Endometrium (tissue), 2 donors: ENCODE results near the gene DUXB.

Source experiments
- FAIRE-seq: peaks from 2 replicates; lab custom pipeline; 2012; peaks lifted over from hg19 to GRCh38; lab: Jason Lieb, UNC
- donor health status: control.
- donor health status: control.

DUXB gene

DNA sequence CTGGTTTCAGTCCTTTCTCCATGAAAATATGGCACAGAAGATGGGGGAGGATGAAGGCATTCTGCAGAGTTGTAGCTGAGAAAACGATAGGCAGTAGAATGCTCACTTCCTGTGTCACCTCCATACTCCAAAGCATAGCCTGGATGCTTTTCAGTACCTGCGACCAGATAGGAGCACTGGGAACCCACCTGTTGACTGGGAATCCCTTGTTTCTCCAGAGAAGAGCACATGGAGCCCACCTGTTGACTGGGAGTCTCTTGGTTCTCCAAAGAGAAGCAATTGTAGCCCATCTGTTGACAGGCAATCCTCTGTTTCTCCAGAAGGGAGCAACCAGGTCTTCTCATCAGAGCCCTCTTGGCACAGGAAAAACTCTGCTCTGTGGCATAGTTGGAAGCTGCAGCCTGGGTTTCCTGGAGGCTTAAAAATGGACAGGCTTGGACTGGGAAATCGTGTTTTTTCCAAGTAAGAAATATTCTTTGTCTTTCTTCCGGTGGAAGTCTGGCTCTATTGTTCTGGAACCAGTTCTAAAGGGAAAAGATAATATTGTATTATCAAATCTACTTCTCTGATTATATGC is 40.4 kb downstream of the DUXB start:
- no peak for FAIRE-seq

DNA sequence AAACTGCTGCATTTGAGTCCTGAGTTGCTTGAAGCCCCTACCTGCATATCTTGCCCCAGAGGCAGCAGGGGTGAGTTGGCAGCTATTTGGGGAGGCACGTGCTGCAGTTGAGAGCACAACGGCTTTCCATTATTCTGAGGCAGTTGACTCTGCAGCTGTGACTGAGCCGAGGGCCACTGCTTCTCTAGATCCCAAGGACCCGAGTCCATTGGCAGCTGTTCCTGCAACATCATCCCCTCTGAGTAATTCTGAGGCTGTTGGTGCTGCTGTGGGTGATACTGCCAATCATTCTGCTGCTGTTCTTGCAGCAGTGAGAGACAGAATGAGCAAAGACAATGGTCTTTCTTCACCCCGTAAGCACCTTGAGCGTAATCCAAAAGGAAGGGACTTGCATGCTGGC is 40.9 kb downstream of the DUXB start:
- FAIRE-seq, result no peak

DNA sequence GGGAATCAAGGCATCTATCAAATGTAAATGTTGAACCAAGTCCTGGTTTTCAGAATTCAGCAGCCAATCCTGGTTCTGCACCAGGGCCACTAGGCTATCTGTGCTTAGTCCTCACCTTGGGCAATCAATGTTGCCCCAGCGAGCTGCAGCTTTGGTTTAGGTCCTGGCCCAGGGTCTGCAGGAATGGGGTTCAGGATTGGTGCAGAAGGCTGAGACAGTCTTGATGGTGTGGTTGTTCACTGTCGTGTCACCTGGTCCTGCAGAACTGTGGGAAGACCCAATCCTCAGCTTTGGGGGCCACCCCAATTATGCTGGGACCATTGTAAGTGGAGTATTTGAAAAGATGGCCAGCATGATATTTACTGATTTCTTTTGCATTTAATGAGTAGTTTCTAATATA is 43.1 kb downstream of the DUXB start:
- no peak for FAIRE-seq

DNA sequence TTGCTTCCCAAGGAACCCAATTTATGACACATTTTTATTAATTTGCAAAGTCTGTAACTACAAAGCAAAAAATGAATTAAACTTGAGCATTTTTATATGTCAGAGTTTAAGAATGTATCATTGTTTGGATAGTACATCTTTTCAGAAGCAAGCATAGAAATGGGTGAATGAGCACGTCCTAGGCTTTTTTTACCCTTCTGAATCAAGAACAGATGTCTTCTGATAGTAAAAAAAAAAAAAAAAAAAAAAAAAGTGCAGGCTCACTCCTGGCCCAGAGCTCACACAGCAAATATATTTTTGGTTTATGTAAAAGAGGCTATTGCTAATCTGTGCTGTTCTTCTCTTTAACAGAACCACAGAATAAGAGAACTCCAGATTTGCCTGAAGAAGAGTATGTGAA is 47.3 kb downstream of the DUXB start:
- no peak for FAIRE-seq

DNA sequence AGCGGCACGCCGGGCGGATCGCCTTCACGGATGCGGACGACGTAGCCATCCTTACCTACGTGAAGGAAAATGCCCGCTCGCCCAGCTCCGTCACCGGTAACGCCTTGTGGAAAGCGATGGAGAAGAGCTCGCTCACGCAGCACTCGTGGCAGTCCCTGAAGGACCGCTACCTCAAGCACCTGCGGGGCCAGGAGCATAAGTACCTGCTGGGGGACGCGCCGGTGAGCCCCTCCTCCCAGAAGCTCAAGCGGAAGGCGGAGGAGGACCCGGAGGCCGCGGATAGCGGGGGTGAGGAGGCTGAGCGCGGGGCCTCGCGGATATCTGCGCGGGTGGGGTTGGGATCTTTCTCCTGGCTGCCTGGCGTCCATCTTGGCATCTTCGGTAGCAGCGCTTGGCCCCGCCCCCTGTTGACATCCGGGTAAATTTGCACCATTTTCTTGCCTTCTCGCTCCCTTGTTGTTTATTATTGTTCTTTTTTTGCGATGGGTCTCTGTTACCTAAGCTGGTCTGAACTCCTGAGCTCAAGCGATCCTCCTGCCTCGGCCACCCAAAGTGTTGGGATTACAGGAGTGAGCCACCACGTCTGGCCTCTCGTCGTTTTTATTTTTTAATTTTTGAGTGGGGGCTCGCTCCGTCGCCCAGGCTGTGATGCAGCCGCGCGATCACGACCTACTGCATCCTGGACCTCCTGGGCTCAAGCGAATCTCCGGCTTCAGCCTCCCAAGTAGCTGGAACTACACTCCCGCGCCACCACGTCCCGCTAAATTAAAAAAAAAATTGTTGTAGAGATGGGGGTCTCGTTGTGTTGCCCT is 52.8 kb downstream of the DUXB start:
- FAIRE-seq, result no peak

DNA sequence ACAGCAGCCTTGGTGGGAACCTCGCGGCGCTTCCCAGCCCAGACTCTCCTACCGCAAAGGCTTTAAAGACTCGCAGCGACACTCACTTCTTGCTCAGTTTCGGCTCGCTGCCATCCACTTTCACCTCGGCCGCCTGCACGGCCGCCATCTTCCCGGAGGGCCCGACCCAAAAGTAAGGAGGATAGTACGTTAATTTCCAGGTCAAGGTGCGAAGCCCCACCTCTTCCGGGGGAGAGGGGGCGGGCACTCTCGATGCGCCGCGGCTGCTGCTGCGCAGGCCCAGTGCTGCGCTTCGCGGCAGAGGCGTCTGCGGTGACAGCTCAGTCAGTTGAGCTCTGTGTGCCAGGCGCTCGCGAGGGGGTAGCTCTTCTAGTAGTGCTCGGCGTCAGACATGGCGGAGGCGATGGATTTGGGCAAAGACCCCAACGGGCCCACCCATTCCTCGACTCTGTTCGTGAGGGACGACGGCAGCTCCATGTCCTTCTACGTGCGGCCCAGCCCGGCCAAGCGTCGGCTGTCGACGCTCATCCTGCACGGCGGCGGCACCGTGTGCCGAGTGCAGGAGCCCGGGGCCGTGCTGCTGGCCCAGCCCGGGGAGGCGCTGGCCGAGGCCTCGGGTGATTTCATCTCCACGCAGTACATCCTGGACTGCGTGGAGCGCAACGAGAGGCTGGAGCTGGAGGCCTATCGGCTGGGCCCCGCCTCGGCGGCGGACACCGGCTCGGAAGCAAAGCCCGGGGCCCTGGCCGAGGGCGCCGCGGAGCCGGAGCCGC is 53.6 kb downstream of the DUXB start, which contains the start of the genes KARS1 and TERF2IP:
TSS of gene KARS1 (minus strand) at position 174 of the 773 bp plus-strand sequence. CDS start at position 148, 26 bp downstream.
TSS of gene TERF2IP (plus strand) at position 282 of the 773 bp plus-strand sequence. CDS start at position 392, 110 bp downstream.
- FAIRE-seq, result peak; percentile 71

DNA sequence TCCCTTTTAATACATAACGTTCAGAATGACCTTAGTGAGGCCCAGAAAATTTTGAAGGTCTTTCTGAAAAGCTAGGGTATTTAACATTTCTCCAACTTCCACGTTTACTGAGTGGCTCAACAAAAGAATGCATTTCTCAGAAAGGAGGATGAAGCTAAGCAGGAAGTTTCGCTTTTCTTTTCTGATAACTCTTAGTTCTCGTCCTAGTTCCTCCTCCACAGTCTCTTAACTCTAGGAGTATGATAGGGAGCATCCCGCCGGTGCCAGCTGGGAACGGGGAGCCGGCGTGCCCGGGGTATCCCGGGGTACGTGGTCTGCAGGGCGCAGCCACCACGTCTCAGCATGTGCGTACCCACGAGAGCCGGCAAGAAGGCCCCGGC is 54.2 kb downstream of the DUXB start:
- FAIRE-seq, result no peak

DNA sequence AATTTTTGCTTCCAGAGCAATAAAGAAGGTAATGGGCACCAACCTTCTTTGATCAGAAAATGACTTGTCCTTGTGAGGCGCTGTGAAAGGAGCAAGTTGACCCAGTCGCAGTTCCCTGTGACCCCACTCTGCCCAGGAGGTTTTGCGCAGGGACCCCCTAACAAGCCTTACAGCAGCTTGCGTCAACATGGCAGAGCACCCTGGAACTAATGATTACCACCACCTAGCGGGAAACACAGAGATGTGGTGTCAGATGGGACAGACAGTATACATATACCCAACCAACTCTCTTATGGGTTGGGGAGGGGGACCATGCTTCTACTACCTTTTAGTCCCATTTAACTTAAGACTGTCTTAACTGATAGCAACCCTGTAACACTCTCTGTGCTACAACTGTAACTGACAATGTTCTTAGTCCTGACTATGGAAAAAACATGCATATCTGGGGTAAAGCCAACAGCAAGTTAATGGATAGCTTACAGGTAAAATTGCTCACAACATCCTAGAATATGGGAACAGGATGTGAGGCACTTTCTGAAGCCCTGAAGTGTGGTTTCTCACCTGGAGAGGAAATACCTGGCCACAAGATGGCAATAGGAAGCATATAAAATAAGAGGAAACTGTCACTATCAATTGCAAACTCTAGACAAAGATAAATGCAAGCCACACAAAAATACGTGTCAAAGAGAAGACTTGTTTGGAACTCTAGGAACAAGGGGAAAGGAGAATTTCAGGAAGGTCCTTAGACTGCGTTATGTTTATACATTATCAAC is 56.8 kb downstream of the DUXB start:
- FAIRE-seq, result no peak
